NB4 (cell line): Measurements from ENCODE around the gene RPS6KA3.
"Not testable (repeated sequence)": the region's sequence is repeated elsewhere in the genome, so short reads cannot be mapped to it uniquely, and the experiment has no call there.

Source experiments
- DNase-seq: peaks from one replicate; pipeline ENCODE4 v3.0.0; 2010; ENCODE audit warnings: low read depth
- H3K4me3 ChIP-seq: one replicate; pipeline ENCODE4 v1.5.1; 2011; ENCODE audit warnings: mild to moderate bottlenecking, low read depth, low read length, moderate library complexity
- CTCF ChIP-seq: IDR thresholded peaks from one replicate; pipeline ENCODE4 v1.5.1; 2012; ENCODE audit warnings: low read depth, low read length
- MAX ChIP-seq: IDR thresholded peaks from 2 replicates; pipeline ENCODE4 v1.6.1; 2011; ENCODE audit warnings: low read depth, low read length
- MYC ChIP-seq: IDR thresholded peaks from 2 replicates; pipeline ENCODE4 v1.6.1; 2011; ENCODE audit warnings: low read depth, low read length
- POLR2A ChIP-seq: IDR thresholded peaks from 2 replicates; pipeline ENCODE4 v1.6.1; 2011; ENCODE audit warnings: mild to moderate bottlenecking; ENCODE audit not compliant: insufficient read length; ENCODE audit errors: extremely low read depth

The RPS6KA3 gene

GRCh38 chrX:20263474-20263873, 3.2 kb downstream of the RPS6KA3 start:
- TF ChIP-seq CTCF = no peak
- TF ChIP-seq POLR2A = no peak
- no peak for TF ChIP-seq MYC
- TF ChIP-seq MAX = no peak
- H3K4me3 ChIP-seq = peak overlapping the region; percentile 85
- peak; percentile 26 for DNase-seq

GRCh38 chrX:20260885-20261284, 5.8 kb downstream of the RPS6KA3 start:
- no peak for TF ChIP-seq MYC
- TF ChIP-seq MAX = no peak
- no peak for TF ChIP-seq POLR2A
- TF ChIP-seq CTCF = no peak
- no peak for DNase-seq
- no peak overlapping the region for H3K4me3 ChIP-seq

- H3K4me3 ChIP-seq = no peak overlapping the region
- no peak for DNase-seq
- TF ChIP-seq CTCF = no peak
Observed at GRCh38 chrX:20254712-20255299, 11.9 kb downstream of the RPS6KA3 start.

GRCh38 chrX:20253232-20253543, 13.5 kb downstream of the RPS6KA3 start:
- no peak for TF ChIP-seq POLR2A
- TF ChIP-seq MAX = no peak
- no peak for TF ChIP-seq CTCF
- TF ChIP-seq MYC = no peak
- DNase-seq = no peak
- no peak overlapping the region for H3K4me3 ChIP-seq

- TF ChIP-seq MAX = no peak
- no peak for TF ChIP-seq POLR2A
- peak; percentile 64 for TF ChIP-seq CTCF
- peak; percentile 63 for DNase-seq
- no peak overlapping the region for H3K4me3 ChIP-seq
Observed at GRCh38 chrX:20252381-20253231, 14.1 kb downstream of the RPS6KA3 start.

- no peak for TF ChIP-seq CTCF
- TF ChIP-seq MAX = no peak
- no peak for TF ChIP-seq POLR2A
- TF ChIP-seq MYC = no peak
- no peak overlapping the region for H3K4me3 ChIP-seq
- no peak for DNase-seq
Observed at GRCh38 chrX:20251691-20252090, 15.0 kb downstream of the RPS6KA3 start.

- DNase-seq, H3K4me3 ChIP-seq: not testable (repeated sequence)
Observed at GRCh38 chrX:20250146-20250545, 16.6 kb downstream of the RPS6KA3 start.
